BJ (cell line): Measurements from ENCODE around the gene COL23A1. TPM values are rescaled to one million over a fixed set of nuclear protein-coding genes. Genes with fewer than 3 reads are reported as not detected.

Source experiments
- CTCF ChIA-PET: fragments of 350-600 bp; formaldehyde crosslinking; extraction: SDS; loops from one replicate; lab custom pipeline; 2021; ENCODE audit warnings: antibody characterized with exemption, inconsistent platforms; lab: Yijun Ruan, JAX
- POLR2A ChIA-PET: fragments of 300-600 bp; sonication (Branson Sonifier 250); formaldehyde crosslinking; extraction: SDS; loops from one replicate; lab custom pipeline; 2021; ENCODE audit warnings: antibody characterized with exemption; lab: Charles Lee
- DNase-seq: peaks from one replicate; pipeline ENCODE4 v3.0.0-alpha.2; 2011; ENCODE audit warnings: low read depth
- H3K27me3 ChIP-seq: 2 replicates; pipeline ENCODE4 v1.6.0; 2011; ENCODE audit warnings: low read length; ENCODE audit not compliant: control insufficient read depth, insufficient read depth
- H3K36me3 ChIP-seq: 2 replicates; pipeline ENCODE4 v1.5.1; 2011; ENCODE audit warnings: low read length; ENCODE audit not compliant: control insufficient read depth, insufficient read depth
- H3K4me3 ChIP-seq: 2 replicates; pipeline ENCODE4 v1.5.1; 2011; ENCODE audit warnings: low read depth, mild to moderate bottlenecking, control low read depth, low read length
- CTCF ChIP-seq: IDR thresholded peaks from 2 replicates; pipeline ENCODE4 v1.5.1; 2011; ENCODE audit warnings: low read depth, mild to moderate bottlenecking, control low read depth, inconsistent platforms, low read length, moderate library complexity; ENCODE audit not compliant: insufficient read depth
- polyA plus RNA-seq: library from polyadenylated mRNA; depleted of rRNA; stranded (reverse); fragments of >200 nt; gene quantifications from 2 replicates; pipeline ENCODE4 v1.2.3, GENCODE V29; 2011

Gene COL23A1
- polyA plus RNA-seq, 1 experiment = not detected

- Histone ChIP-seq H3K36me3 (no peaks in the 10 kb centered on the region), H3K4me3 (no peak overlapping the region), H3K27me3 (no peaks in the 10 kb centered on the region)
- no peak for DNase-seq
- ChIA-PET CTCF (no interaction called here), POLR2A (no interaction called here)
- TF ChIP-seq CTCF = no peak
Observed at GRCh38 chr5:178476531-178476930, 113.7 kb downstream of the COL23A1 start.

- no peak for DNase-seq
- no peak for TF ChIP-seq CTCF
- H3K4me3 ChIP-seq = no peak overlapping the region
- POLR2A ChIA-PET = no interaction called here
- CTCF ChIA-PET = no interaction called here
- no peaks in the 10 kb centered on the region for H3K27me3 ChIP-seq
- H3K36me3 ChIP-seq = no peaks in the 10 kb centered on the region
Observed at GRCh38 chr5:178475422-178475821, 114.8 kb downstream of the COL23A1 start.

GRCh38 chr5:178474562-178475184, 115.5 kb downstream of the COL23A1 start:
- Histone ChIP-seq H3K27me3 (no peaks in the 10 kb centered on the region), H3K36me3 (no peaks in the 10 kb centered on the region), H3K4me3 (no peak overlapping the region)
- DNase-seq = no peak
- POLR2A ChIA-PET = no interaction called here
- CTCF ChIA-PET = no interaction called here
- TF ChIP-seq CTCF = no peak

- ChIA-PET POLR2A (no interaction called here), CTCF (no interaction called here)
- Histone ChIP-seq H3K27me3 (no peaks in the 10 kb centered on the region), H3K4me3 (no peak overlapping the region), H3K36me3 (no peaks in the 10 kb centered on the region)
- no peak for DNase-seq
- TF ChIP-seq CTCF = no peak
Observed at GRCh38 chr5:178473854-178474253, 116.3 kb downstream of the COL23A1 start.

GRCh38 chr5:178472138-178472537, 118.1 kb downstream of the COL23A1 start:
- DNase-seq = no peak
- H3K36me3 ChIP-seq = no peaks in the 10 kb centered on the region
- TF ChIP-seq CTCF = no peak
- H3K4me3 ChIP-seq = no peak overlapping the region
- H3K27me3 ChIP-seq = no peaks in the 10 kb centered on the region
- ChIA-PET CTCF (no interaction called here), POLR2A (no interaction called here)
